HG02642 (cell line): ENCODE measurements around the gene FOSL2.

ENCODE experiments used
- ATAC-seq: cut with Tn5 transposase; IDR thresholded peaks from one replicate; pipeline ENCODE4 v1.9.1; 2021; ENCODE audit warnings: mild to moderate bottlenecking; ENCODE audit not compliant: unreplicated experiment, poor library complexity

The FOSL2 gene

GRCh38 chr2:28465148-28465885 is 72.7 kb downstream of the FOSL2 start:
- no peak for ATAC-seq
